ENCODE data around the gene FAM181B.

Gene FAM181B

GRCh38 chr11:82683029-82683428 is 50.6 kb downstream of the FAM181B start:
- no peak for DNase-seq (ENCODE audit: low read depth)

DNA sequence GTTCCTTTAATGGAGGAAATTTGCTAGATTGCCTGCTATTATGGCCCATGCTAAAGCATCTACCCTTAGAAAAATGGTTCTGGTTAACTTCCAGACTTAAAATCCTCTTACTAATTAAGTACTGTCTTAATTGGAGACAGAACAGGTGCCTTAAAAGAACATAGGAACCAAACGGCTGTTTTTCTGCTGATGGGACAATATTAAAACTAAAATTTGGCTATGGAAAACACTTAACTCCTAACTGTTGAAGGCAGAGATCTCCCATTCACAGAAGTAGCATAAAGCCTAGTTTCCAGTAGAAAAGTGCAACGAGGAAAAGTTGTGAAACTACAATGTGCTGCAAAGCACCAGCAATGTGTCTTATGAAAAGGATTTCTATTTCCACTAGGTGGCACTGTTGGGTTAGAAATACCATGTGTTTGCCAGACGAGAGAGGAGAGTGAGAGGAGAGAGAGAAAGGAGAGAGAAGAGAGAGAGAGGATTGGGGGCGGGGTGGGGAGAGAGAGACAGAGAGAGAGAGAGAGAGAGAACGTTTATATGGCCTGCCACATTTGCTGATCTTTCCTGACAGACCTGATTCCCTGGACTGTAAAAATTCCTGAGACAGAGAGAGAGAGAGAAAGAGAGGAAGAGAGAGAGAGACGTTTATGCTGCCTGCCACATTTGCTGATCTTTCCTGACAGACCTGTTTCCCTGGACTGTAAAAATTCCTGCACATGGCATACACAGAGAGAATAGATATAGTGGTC is 51.5 kb downstream of the FAM181B start:
- no peak for DNase-seq (ENCODE audit: low read depth)

- no peak for DNase-seq (ENCODE audit: low read depth)
Measured at GRCh38 chr11:82680252-82680651, 53.4 kb downstream of the FAM181B start.

Measured in stimulated activated CD8-positive, alpha-beta memory T cell treated with anti-CD3 and anti-CD28 coated beads, Interleukin-4, amount 100 ng/mL, for 24 hours (primary cell).